IPS-11a (cell line): ENCODE results near the gene ECHS1.
A peak's percentile ranks its signal among the peaks of the same experiment; 100 is the strongest.
"Not testable (repeated sequence)": the region's sequence is repeated elsewhere in the genome, so short reads cannot be mapped to it uniquely, and the experiment has no call there.

Experiments used
- H3K4me3 ChIP-seq: one replicate; pipeline ENCODE4 v1.5.1; 2013; ENCODE audit warnings: low read depth, low read length, control low read depth

ECHS1 gene

GRCh38 chr10:133373174-133374090 is at the start of gene ECHS1:
Gene ECHS1, minus strand, starts transcription at chr10:133373354. Its CDS starts 21 bp downstream, at chr10:133373333.
- peak within 1 kb of the TSS; percentile 87 for H3K4me3 ChIP-seq

DNA sequence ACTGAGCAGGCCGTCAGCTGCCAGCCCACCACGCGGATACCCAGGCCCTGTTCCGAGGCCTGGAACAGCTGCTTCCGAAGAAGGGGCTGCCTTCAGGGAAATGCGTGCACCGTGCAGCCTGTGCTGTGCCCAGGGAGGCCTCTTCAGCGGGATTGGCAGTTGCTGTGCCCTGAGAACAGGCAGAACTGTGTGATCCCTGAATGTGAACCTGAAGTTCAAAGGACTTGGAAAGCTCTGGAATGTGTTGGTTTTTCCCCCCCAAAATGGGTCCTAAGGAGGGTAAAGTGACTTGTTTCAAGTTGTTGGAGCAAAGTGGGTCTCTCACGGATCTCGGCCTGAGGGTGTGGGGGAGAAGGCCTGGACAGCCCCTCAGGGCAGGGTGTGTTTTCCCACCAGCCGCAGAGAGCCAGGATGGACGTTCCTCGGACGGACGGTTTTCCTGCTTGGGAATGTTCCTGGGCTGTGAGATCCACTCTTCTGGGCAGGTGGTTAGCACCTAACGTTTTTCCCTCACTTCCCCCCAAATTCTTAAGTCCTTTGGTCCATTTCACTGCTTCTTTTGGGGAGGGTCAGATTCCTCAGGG is 49.2 kb upstream of the ECHS1 start:
- no peak overlapping the region for H3K4me3 ChIP-seq

GRCh38 chr10:133421336-133422222 is 48.4 kb upstream of the ECHS1 start:
- H3K4me3 ChIP-seq = no peak overlapping the region

DNA sequence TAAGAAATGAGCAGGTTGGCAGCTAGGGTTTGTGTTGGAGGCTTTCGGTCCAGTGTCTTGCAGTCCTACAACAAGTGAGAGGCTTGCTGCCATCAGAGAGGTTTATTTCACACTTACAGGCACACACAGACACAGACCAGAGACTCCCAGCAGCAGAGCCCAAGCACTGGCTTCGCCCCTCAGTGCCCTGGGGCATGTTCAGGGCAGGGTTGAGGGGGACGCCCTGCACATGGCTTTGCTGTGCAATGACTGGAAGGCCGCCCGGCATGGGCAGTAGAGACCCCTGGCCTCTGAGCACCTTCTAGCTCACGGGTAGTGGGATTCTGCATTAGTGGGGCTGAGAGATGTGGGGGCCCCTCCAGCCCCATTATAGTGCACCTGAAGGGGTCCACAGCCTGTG is 47.4 kb upstream of the ECHS1 start:
- H3K4me3 ChIP-seq = no peak overlapping the region

- H3K4me3 ChIP-seq = no peak overlapping the region
These were observed 46.9 kb upstream of the ECHS1 start for GRCh38 chr10:133420028-133420427.

GRCh38 chr10:133419211-133419950 is 46.2 kb upstream of the ECHS1 start:
- H3K4me3 ChIP-seq = no peak overlapping the region

- H3K4me3 ChIP-seq = no peak overlapping the region
These were observed 45.3 kb upstream of the ECHS1 start for GRCh38 chr10:133418289-133418993.

GRCh38 chr10:133415752-133416151 is 42.6 kb upstream of the ECHS1 start:
- no peak overlapping the region for H3K4me3 ChIP-seq

GRCh38 chr10:133414401-133414800 is 41.2 kb upstream of the ECHS1 start:
- not testable (repeated sequence) for H3K4me3 ChIP-seq

- no peak overlapping the region for H3K4me3 ChIP-seq
These were observed 39.2 kb upstream of the ECHS1 start for GRCh38 chr10:133412381-133412711.

GRCh38 chr10:133411523-133412380 is 38.6 kb upstream of the ECHS1 start:
- H3K4me3 ChIP-seq = no peak overlapping the region

- H3K4me3 ChIP-seq = no peak overlapping the region
These were observed 32.8 kb upstream of the ECHS1 start for GRCh38 chr10:133405844-133406527.

DNA sequence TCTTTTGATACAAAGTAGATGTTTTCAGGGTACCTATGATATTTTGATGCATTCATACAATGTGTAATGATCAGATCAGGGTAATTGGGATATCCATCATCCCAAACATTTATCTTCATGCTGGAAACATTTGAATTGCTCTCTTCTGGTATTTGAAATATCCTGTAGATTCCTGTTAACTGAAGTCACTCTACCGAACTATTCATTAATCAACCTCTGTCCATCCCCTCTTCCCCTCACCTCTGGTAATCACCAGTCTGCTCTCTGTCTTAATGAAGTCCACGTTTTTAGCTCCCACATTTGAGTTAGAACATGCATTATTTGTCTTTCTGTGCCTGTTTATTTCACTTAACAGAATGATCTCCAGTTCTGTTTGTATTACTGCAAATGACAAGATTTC is 32.1 kb upstream of the ECHS1 start:
- no peak overlapping the region for H3K4me3 ChIP-seq

DNA sequence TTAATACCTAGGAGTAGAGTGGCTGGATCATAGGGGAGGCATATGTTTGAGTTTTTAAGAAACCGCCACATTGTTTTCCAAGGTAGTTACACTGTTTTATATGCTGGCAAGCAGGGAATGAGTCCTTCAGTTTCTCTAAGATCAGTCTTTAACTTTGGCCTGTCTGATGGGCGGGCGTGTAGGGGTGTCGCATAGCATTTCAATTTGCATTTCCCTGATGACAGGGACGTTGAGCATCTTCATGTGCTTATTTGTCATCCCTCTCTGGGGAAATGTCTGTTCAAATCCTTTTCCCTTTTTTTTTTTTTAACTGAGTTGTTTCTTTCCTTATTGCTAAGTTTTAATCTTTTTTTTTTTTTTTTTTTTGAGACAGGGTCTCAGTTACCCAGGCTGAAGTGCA is 30.6 kb upstream of the ECHS1 start:
- no peak overlapping the region for H3K4me3 ChIP-seq

- H3K4me3 ChIP-seq = no peak overlapping the region
These were observed 30.2 kb upstream of the ECHS1 start for GRCh38 chr10:133403359-133403758.

DNA sequence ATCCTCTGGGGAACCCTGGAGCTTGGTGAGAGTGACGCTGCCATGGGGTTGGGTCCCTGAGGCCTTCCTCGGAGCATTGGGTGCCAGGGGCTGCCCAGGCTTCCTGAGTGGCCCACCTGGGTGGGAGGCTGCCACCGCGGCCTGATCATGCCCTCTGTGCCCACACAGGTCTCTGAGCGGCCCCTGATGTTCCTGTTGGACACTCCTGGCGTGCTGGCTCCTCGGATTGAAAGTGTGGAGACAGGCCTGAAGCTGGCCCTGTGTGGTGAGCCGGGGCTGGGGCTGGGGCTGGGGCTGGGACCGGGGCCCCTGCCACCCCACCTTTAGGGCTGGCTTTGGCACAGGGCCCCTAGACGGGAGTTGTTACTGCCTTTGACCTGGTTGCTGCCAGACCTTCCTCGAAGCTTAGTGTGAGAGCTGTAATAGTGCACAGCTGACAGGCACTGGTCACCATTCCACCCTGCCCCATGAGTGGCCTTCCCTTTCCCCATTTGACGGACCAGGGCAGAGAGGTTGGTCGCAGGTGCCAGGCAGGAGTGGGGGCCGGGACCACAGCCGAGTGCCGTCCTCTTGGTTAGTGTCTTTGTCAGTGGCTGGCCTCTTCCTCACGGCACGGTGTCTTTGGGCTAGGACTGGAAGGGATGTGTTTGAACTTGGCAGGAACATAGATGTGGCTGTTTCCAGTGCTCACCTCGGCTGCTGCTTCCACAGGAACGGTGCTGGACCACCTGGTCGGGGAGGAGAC is 29.0 kb upstream of the ECHS1 start:
- no peak overlapping the region for H3K4me3 ChIP-seq

DNA sequence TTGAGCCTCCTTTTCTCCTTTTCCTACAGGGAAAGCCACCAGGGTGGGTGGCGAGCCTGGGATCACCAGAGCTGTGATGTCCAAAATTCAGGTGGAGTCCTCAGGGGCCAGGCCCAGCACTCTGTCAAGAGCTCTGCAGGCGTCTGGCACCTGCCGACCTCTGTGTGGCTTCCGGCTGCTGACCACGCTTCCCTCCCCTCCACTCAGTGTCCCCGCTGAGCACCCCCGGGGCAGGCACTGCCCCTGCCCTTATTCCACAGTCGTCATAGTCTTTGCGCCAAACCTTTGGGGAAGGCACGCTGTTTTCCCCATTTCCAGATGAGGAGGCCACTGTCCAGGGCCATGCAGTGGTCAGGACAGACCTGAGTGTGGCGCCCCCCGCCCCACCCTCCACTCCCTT is 28.3 kb upstream of the ECHS1 start:
- no peak overlapping the region for H3K4me3 ChIP-seq
